GM18511 (cell line): ENCODE data around the gene SPTLC2.
A peak's percentile ranks its signal among the peaks of the same experiment; 100 is the strongest.

Experiments
- ATAC-seq: cut with Tn5 transposase; IDR thresholded peaks from one replicate; pipeline ENCODE4 v1.9.1; 2021; ENCODE audit warnings: mild to moderate bottlenecking, moderate library complexity; ENCODE audit not compliant: unreplicated experiment

SPTLC2 gene

DNA sequence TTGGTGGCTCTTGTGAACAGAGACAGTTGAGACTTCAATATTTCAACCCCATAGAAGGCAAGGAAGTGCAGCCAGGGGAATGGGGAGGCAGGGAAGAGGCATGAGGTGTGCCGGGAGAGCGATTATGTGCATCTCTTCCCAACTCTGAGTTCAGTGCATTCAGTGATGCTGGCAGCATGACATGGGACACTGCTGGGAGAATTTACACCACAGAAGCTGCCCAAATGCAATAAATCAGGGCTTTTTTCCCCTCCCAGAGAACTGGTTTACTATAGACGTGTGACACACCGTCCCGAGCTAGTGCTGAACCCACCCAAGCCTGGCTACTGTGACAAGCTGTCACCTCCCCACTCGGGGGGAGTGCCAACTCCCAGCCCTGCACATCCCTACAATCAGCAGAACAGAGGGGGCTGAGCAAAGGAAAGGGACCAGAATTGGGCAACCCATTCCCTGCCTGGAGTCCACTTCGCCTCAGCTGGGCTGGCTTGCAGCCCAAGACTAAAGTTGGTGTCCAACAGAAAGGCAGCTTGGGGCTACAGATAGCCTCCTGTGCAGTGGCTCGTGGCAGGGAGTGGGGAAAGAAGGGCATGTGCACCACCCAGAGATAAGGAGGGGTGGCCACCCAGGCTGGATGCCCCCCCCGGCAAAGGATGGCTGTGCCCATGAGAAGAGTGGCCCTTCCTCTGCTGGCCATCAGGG, 141.8 kb downstream of the SPTLC2 start:
- no peak for ATAC-seq

- no peak for ATAC-seq
These were observed 142.5 kb downstream of the SPTLC2 start for GRCh38 chr14:77473921-77474320.

DNA sequence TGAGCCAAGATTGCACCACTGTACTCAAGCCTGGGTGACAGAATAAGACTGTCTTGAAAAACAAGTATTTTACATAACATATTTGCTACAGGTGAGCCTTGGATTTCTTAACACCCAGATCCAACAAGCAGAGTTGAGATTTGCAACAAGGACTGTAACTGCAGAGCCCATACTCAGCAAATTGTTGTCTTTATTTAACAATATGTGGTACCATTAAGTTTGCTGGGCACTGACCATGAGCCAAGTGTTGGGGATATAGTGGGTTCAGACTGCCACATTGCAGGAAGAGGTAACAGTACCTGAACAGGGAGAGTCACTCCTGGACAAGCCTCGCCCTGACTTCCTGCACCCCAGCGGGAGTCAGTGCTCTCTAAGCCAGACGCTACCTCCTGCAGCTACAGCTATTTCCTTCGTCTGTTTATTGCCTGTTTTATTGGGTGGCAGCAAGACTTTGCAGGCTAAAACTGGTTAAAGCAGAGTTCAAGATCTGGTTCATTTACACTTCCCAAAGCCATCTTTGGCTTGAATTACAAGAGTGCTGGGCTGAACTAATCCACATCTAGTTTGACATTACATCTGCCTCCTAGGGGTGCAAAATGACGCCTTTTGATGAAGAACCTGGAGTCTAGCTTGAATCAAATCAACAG, 146.1 kb downstream of the SPTLC2 start:
- ATAC-seq, result no peak

DNA sequence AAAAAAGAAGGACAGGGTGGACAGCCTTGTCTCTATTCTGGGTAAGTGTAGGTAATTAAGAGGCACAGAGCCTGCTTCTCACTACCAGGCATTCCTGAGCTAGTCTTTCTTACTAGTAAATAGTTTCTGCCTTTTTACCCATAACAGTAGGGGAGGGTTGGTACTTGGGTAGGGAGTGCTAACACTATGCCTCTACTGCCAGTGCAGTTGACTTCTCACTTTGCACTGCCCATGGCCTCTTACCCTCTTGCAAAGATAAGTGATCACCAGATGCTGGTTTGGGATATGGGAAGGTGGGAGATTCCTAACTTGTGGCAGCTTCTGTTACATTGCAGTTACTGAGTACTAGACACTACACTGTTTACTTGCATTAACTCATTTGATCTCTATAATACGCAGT, 146.9 kb downstream of the SPTLC2 start:
- no peak for ATAC-seq

- no peak for ATAC-seq
These were observed 147.4 kb downstream of the SPTLC2 start for GRCh38 chr14:77469067-77469505.

DNA sequence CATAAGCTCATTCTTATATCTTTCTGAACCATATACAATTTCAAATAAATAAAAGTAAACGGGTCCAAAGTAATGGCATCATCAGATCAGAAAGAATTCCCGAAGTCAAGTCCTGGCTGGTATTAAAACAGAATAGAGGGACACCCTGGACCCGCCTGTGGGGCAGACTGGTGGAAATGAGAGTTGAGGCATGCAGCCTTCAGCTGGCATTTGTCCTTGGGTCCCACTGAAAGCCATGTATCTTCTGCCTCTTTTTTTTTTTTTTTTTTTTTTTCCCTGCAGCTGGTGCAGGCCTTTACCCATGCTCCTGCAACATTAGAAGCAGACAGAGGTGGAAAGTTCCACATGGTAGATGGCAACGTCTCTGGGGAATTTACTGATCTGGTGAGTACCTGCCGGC, 148.6 kb downstream of the SPTLC2 start:
- no peak for ATAC-seq

DNA sequence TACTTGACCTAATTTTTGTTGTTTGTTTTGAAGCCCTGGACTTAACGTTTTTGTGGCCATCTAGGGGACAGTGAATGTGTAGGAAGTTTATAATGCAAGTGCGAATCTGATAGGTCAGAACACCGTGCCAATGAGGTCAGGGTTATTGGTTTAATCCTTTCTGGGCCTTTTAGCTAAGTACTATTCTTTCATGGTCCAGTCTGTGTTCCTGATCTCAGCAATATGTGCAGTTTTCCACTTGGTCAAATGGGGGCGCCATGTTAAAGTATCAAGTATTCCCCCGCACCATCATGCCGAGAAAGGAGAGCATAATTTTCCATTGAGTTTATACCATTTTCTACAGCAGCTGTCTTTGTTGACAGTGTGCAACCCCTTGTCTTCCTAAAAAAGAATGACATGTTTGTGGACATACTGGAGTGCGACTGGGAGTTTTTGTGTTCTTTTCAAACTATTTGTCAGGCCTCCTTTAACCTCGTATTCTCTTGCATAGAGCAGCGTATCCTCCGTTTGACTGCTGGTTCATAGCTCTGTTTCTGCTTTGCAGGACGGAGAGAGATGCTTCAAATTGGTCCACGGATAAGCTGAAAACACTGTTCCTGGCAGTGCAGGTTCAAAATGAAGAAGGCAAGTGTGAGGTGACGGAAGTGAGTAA, 157.2 kb downstream of the SPTLC2 start:
- no peak for ATAC-seq

DNA sequence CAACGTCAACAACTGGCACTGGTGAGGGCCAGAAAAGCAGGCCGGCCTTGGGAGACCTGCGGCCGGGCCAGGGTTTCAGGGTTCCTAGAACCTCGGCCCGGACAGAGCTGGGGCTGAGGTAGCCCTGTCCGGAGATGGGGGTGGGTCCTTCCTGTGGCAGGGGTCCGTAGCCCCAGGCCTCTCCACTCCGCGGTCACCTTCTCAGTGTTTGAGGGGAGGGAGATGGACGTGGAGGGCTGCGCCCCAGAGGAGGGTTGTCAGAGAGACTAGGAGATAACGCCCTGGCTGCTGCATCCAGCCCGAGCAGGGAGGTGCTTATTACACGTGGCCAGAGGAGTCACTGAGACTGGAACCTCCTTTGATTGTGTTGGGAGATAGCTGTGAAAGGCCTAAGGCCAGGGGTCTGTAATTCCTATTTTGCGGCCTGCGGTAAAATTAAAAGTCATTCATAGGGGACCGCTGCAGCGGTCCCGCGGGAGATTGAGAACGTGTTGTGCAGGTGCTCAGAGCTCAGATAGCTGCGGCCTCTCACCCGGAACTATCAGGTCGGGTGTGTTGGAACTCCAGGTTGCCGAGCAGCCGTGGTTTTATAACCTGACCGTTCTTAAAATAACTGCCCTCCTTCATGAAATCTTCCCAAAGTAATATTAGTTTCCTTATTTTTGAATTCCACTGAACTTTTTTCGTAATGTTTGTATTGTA, 158.0 kb downstream of the SPTLC2 start:
- ATAC-seq, result peak; percentile 20

GRCh38 chr14:77457522-77458248, 158.8 kb downstream of the SPTLC2 start, which contains the start of the genes AHSA1 and VIPAS39:
Gene AHSA1 (plus strand): TSS chr14:77458093. CDS start chr14:77458190, 97 bp downstream.
Gene VIPAS39 (minus strand): TSS chr14:77457601. CDS start chr14:77454102, 3,499 bp downstream.
- ATAC-seq, result peak; percentile 94

DNA sequence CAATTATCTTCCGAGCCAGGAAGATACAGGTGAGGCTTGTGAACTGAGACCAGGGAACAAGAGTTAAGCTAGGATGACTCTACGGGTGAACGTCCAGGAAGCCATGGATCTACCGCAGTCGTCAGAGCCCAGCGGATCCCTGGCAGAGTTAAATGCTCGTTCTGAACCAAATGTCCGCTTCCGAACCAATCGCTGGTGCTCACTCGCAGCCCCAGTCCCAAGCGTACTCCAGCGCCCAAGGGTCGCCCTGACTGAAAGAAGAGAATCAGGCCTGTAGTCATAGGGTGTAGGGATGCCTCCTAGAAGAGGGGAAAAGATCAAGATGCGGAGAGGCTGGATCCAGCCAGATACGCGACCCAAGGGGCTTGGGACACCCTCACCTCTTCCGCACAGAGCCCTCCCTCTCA, 159.3 kb downstream of the SPTLC2 start:
- ATAC-seq, result no peak
